PC-9 (cell line): Measurements from ENCODE around the gene COX8A. TPM values are rescaled to one million over a fixed set of nuclear protein-coding genes. Genes with fewer than 3 reads are reported as not detected.

Experiments
- BruUV-seq: library from RNA; stranded (reverse); fragments of 400-500 nt; replicated peaks from 2 replicates; lab custom pipeline; 2021; lab: Mats Ljungman, UMichigan
- CTCF ChIA-PET: fragments of 300-600 bp; sonication (Branson Sonifier 250); formaldehyde crosslinking; loops from one replicate; lab custom pipeline; 2022; ENCODE audit warnings: antibody characterized with exemption; lab: Charles Lee
- POLR2A ChIA-PET: fragments of 300-600 bp; sonication (Branson Sonifier 250); formaldehyde crosslinking; loops from one replicate; lab custom pipeline; 2022; ENCODE audit warnings: antibody characterized with exemption; ENCODE audit not compliant: unreplicated experiment; lab: Charles Lee
- DNase-seq, 2 experiments: peaks; one replicate each; pipeline versions ENCODE4 v3.0.0 to v3.0.0-alpha.2; 2015 to 2022; ENCODE audit warnings: mixed read lengths in 1 of 2
- H2AFZ ChIP-seq: fragments of 200-600 bp; sonication (generic); 2 replicates; pipeline ENCODE4 v1.8.1; 2017; ENCODE audit warnings: antibody characterized with exemption
- H3F3A ChIP-seq: fragments of 200-600 bp; sonication (generic); 2 replicates; pipeline ENCODE4 v1.8.1; 2017; ENCODE audit warnings: antibody characterized with exemption, mild to moderate bottlenecking, low read depth; ENCODE audit not compliant: insufficient read depth
- H3K27ac ChIP-seq: fragments of 200-600 bp; sonication (generic); 2 replicates; pipeline ENCODE4 v1.6.1; 2016; ENCODE audit warnings: mixed run types
- H3K27me3 ChIP-seq: fragments of 200-600 bp; sonication (generic); 2 replicates; pipeline ENCODE4 v1.6.1; 2016; ENCODE audit warnings: low read depth, mixed run types; ENCODE audit not compliant: insufficient read depth
- H3K36me3 ChIP-seq: fragments of 200-600 bp; sonication (generic); 2 replicates; pipeline ENCODE4 v1.6.1; 2016; ENCODE audit warnings: low read depth, mixed run types
- H3K4me1 ChIP-seq: fragments of 200-600 bp; sonication (generic); replicated peaks from 2 replicates; pipeline ENCODE4 v1.6.1; 2016; ENCODE audit warnings: mixed run types; ENCODE audit not compliant: insufficient read depth
- H3K4me2 ChIP-seq: fragments of 200-600 bp; sonication (generic); 2 replicates; pipeline ENCODE4 v1.6.1; 2017; ENCODE audit warnings: mixed run types
- H3K4me3 ChIP-seq: fragments of 200-600 bp; sonication (generic); 2 replicates; pipeline ENCODE4 v1.6.1; 2016; ENCODE audit warnings: mixed run types
- H3K79me2 ChIP-seq: fragments of 200-600 bp; sonication (generic); 2 replicates; pipeline ENCODE4 v1.6.1; 2017; ENCODE audit warnings: low read depth, mixed run types
- H3K9me2 ChIP-seq: fragments of 200-600 bp; sonication (generic); 2 replicates; pipeline ENCODE4 v1.8.1; 2017; ENCODE audit warnings: mild to moderate bottlenecking; ENCODE audit not compliant: insufficient read depth
- H3K9me3 ChIP-seq: fragments of 200-600 bp; sonication (generic); 2 replicates; pipeline ENCODE4 v1.8.1; 2016; ENCODE audit warnings: low read depth; ENCODE audit not compliant: insufficient read depth
- H4K20me1 ChIP-seq: fragments of 200-600 bp; sonication (generic); 2 replicates; pipeline ENCODE4 v1.8.1; 2017; ENCODE audit not compliant: insufficient read depth
- EZH2 ChIP-seq: fragments of 200-600 bp; sonication (generic); IDR thresholded peaks from 2 replicates; pipeline ENCODE4 v1.8.0; 2017; ENCODE audit warnings: antibody characterized with exemption, low read depth
- intact Hi-C: fragments of 100-400 bp; cut with micrococcal nuclease; formaldehyde crosslinking; loops from one replicate; pipeline ENCODE4 v1.10.0; 2022; ENCODE audit not compliant: unreplicated experiment
- total RNA-seq: library from RNA; stranded (reverse); gene quantifications from 2 replicates; pipeline ENCODE4 v1.2.3, GENCODE V29; 2021
- TF ChIP-seq, protein P1 (sequence below): fragments of 200-600 bp; sonication (generic); conservative IDR thresholded peaks from 2 replicates; pipeline ENCODE4 v1.6.1; 2017; ENCODE audit warnings: mixed run types, antibody characterized with exemption, mild to moderate bottlenecking, moderate library complexity

COX8A gene
- total RNA-seq, 1 experiment from 2014 or later, result 547 TPM

DNA sequence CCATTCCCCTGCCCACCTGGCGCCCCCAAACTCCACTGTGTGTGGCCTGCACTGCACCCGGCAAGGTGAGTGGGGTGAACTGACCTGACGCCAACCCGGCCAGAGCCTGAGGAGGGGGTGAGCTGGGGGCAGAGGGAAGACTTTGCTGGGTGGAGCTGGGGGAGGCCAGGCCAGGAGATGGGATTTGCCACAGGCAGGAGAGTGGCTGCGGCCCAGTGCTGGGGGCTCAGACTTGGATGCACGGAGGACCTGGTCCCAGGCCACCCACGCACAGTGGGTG lies 43.5 kb downstream of the COX8A start:
- Histone ChIP-seq H3K79me2 (no peaks in the 10 kb centered on the region), H3K4me2 (no peak overlapping the region), H3K4me3 (no peak overlapping the region), H3K4me1 (no peaks in the 10 kb centered on the region), H3F3A (peaks cover 7% of the 10 kb centered on the region; the same call in 1 of the 2 replicates), H3K27ac (no peak overlapping the region), H2AFZ (no peak overlapping the region), H3K9me3 (no peaks in the 10 kb centered on the region), H3K27me3 (no peaks in the 10 kb centered on the region), H3K9me2 (no peaks in the 10 kb centered on the region), H4K20me1 (peaks cover 35% of the 10 kb centered on the region), H3K36me3 (no peaks in the 10 kb centered on the region)
- CTCF ChIA-PET, result no interaction called here
- intact Hi-C loops, result no loop called here
- no peak for DNase-seq
- no peak for TF ChIP-seq EZH2
- TF ChIP-seq, protein P1, sequence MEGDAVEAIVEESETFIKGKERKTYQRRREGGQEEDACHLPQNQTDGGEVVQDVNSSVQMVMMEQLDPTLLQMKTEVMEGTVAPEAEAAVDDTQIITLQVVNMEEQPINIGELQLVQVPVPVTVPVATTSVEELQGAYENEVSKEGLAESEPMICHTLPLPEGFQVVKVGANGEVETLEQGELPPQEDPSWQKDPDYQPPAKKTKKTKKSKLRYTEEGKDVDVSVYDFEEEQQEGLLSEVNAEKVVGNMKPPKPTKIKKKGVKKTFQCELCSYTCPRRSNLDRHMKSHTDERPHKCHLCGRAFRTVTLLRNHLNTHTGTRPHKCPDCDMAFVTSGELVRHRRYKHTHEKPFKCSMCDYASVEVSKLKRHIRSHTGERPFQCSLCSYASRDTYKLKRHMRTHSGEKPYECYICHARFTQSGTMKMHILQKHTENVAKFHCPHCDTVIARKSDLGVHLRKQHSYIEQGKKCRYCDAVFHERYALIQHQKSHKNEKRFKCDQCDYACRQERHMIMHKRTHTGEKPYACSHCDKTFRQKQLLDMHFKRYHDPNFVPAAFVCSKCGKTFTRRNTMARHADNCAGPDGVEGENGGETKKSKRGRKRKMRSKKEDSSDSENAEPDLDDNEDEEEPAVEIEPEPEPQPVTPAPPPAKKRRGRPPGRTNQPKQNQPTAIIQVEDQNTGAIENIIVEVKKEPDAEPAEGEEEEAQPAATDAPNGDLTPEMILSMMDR, result no peak
- POLR2A ChIA-PET, result no interaction called here
- no TSS peak for BruUV-seq

DNA sequence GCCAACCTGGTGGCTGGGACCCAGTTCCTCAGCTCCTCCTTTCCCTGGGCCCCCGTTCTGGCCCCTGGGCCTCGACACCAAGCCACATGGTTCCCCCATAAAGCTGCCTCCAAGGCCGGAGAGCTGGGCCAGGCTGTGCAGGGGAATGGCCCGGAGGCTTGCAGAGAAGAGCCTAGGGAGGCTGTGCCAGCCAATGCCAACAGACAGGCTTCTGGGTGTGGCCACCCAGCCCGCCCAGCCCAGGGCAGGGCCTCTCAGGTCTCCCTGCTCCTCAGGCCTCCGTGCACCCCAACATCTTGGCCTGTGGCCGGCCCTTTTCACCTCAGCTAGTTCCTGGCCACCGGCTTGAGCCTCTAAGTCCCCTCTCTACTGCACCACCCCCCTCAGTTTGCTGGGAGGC lies 43.9 kb downstream of the COX8A start:
- Histone ChIP-seq H3K27me3 (no peaks in the 10 kb centered on the region), H3F3A (0 out of 2 replicates have a peak, but pooled peaks cover 4% of the 10 kb centered on the region), H3K27ac (no peak overlapping the region), H3K79me2 (no peaks in the 10 kb centered on the region), H2AFZ (no peak overlapping the region), H3K4me3 (no peak overlapping the region), H3K9me2 (no peaks in the 10 kb centered on the region), H3K4me1 (no peaks in the 10 kb centered on the region), H4K20me1 (peaks cover 39% of the 10 kb centered on the region), H3K36me3 (no peaks in the 10 kb centered on the region), H3K4me2 (no peak overlapping the region), H3K9me3 (no peaks in the 10 kb centered on the region)
- ChIA-PET CTCF (interaction anchor here (0.7 kb wide), 1 partner anchor 465 kb away, joined by 3 read pairs; no protein-coding TSS in a partner anchor), POLR2A (interaction anchor here (0.6 kb wide), 1 partner anchor 262 kb away, joined by 8 read pairs; no protein-coding TSS in a partner anchor)
- intact Hi-C loops, result no loop called here
- TF ChIP-seq, protein P1, result no peak
- TF ChIP-seq EZH2, result no peak
- BruUV-seq, result no TSS peak
- no peak for DNase-seq

DNA sequence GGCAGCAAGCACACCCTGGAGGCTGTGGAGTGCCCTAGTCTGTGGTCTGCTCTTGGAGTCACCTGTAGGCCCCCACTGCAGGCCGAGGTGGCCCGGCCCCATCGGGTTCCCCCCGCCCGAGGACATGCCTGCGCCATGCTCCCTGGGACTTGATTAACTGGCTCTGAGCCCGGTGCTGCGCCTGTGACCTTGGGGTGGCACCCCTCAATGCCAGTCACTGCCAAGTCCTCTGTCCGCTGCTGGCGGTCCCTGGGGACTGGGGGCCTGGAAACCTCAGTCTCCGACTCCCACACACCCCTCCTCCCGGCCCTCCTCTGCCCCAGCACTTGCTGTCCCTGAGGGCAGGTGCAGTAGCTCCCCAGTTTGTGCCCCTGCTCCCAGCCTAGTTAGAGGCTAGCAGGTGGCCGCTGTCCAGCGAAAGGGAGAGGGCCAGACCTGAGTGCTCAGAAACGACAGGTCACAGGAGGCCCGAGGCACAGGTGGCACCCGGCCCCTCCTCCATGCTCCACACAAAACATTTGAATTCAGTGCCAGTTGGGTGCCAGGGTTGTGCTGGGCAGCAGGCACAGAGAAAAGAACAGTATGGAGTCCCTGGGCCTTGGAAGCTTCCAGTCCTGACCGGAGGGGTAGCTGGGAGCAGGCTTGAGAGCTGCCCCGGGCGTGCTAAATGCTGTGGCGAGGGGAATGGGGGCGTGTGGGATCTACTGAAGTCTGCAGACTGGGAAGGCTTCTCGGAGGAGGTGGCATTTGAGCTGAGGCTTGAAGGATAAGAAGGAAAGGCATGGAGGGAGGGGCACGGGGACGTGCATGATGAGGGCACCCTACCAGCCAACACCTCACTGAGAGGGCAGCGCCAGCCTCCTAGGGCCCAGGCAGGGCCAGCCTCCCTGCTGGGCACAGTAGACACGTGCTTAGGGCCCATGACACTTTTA lies 45.0 kb downstream of the COX8A start:
- no peak overlapping the region for H2AFZ ChIP-seq
- H3K4me2 ChIP-seq, result no peak overlapping the region
- no peak overlapping the region for H3K4me3 ChIP-seq
- H3K9me2 ChIP-seq, result no peaks in the 10 kb centered on the region
- 0 out of 2 replicates have a peak, but pooled peaks cover 4% of the 10 kb centered on the region for H3F3A ChIP-seq
- POLR2A ChIA-PET, result interaction anchor here (0.6 kb wide), 1 partner anchor 263 kb away, joined by 8 read pairs; no protein-coding TSS in a partner anchor
- no peaks in the 10 kb centered on the region for H3K79me2 ChIP-seq
- peaks cover 49% of the 10 kb centered on the region for H4K20me1 ChIP-seq
- no TSS peak for BruUV-seq
- no peaks in the 10 kb centered on the region for H3K36me3 ChIP-seq
- H3K9me3 ChIP-seq, result no peaks in the 10 kb centered on the region
- CTCF ChIA-PET, result interaction anchor here (0.6 kb wide), 1 partner anchor 324 kb away, joined by 3 read pairs; no protein-coding TSS in a partner anchor
- no peak overlapping the region for H3K27ac ChIP-seq
- TF ChIP-seq, protein P1, result no peak
- no peak for TF ChIP-seq EZH2
- H3K4me1 ChIP-seq, result no peaks in the 10 kb centered on the region
- intact Hi-C loops, result no loop called here
- no peak for DNase-seq
- no peaks in the 10 kb centered on the region for H3K27me3 ChIP-seq
